HepG2 (cell line): ENCODE measurements around the gene MCTS1. TPM values are rescaled to one million over a fixed set of nuclear protein-coding genes. Genes with fewer than 3 reads are reported as not detected.

Experiments
- HNRNPK ChIP-seq: fragments of 200-400 bp; formaldehyde crosslinking; IDR thresholded peaks from 2 replicates; pipeline ENCODE4 v1.6.1; 2018; ENCODE audit warnings: low read length, low read depth, moderate library complexity, mild to moderate bottlenecking; ENCODE audit not compliant: poor library complexity, severe bottlenecking
- KLF15 ChIP-seq: sonication (generic); formaldehyde crosslinking; IDR thresholded peaks from 2 replicates; pipeline ENCODE4 v1.8.1; 2023; ENCODE audit warnings: borderline replicate concordance, mild to moderate bottlenecking, inconsistent platforms, missing genetic modification reagents, mixed read lengths
- MYNN ChIP-seq: sonication (generic); formaldehyde crosslinking; IDR thresholded peaks from 2 replicates; pipeline ENCODE4 v1.4.0; 2020; ENCODE audit warnings: mild to moderate bottlenecking, low read depth, missing genetic modification reagents
- ZNF160 ChIP-seq: sonication (generic); formaldehyde crosslinking; IDR thresholded peaks from 2 replicates; pipeline ENCODE4 v1.8.0; 2022; ENCODE audit warnings: mild to moderate bottlenecking, inconsistent platforms, missing genetic modification reagents
- ZNF260 ChIP-seq: sonication (generic); formaldehyde crosslinking; IDR thresholded peaks from 2 replicates; pipeline ENCODE4 v1.4.0; 2020; ENCODE audit warnings: missing genetic modification reagents, low read depth, mild to moderate bottlenecking, borderline replicate concordance
- ZNF274 ChIP-seq: sonication (generic); formaldehyde crosslinking; IDR thresholded peaks from 2 replicates; pipeline ENCODE4 v1.5.1; 2020; ENCODE audit warnings: mild to moderate bottlenecking, missing genetic modification reagents
- ZNF781 ChIP-seq: sonication (generic); formaldehyde crosslinking; IDR thresholded peaks from 2 replicates; pipeline ENCODE4 v1.5.1; 2020; ENCODE audit warnings: borderline replicate concordance, mild to moderate bottlenecking, missing genetic modification reagents; ENCODE audit errors: not compliant biosample characterization
- ZNF850 ChIP-seq: sonication (generic); formaldehyde crosslinking; conservative IDR thresholded peaks from 2 replicates; pipeline ENCODE4 v1.9.0; 2021; ENCODE audit warnings: mild to moderate bottlenecking, missing genetic modification reagents
- ZSCAN9 ChIP-seq: IDR thresholded peaks from 2 replicates; pipeline ENCODE4 v1.6.1; 2016; ENCODE audit warnings: borderline replicate concordance
- polyA plus RNA-seq, 8 experiments: library from polyadenylated mRNA; depleted of rRNA in 3 of 8; stranded (reverse) in 7 of 8; unstranded in 1 of 8; fragments of >200 nt; fragmentation: Illumina TruSeq in 4 of 8; extraction: Trizol in 4 of 8; gene quantifications; 2 replicates each; pipeline versions ENCODE4 v1.2.1 to v1.2.3, GENCODE V29; 2011 to 2016; ENCODE audit warnings: low read depth in 4 of 8, missing spikeins in 1 of 8, mixed read lengths in 1 of 8; ENCODE audit not compliant: insufficient read depth in 1 of 8
- total RNA-seq, 5 experiments: library from RNA; depleted of rRNA; stranded (reverse); fragments of >200 nt; fragmentation: Illumina TruSeq; extraction: Trizol; gene quantifications; 2 replicates each; pipeline ENCODE4 v1.2.3, GENCODE V29; 2016; ENCODE audit warnings: low read depth in 1 of 5
- TF ChIP-seq, protein P1 (sequence below): sonication (generic); formaldehyde crosslinking; conservative IDR thresholded peaks from 2 replicates; pipeline ENCODE4 v1.4.0; 2020; ENCODE audit warnings: missing genetic modification reagents
- TF ChIP-seq, protein P2 (sequence below): sonication (generic); formaldehyde crosslinking; IDR thresholded peaks from 2 replicates; pipeline ENCODE4 v1.5.1; 2020; ENCODE audit warnings: mild to moderate bottlenecking, missing genetic modification reagents, borderline replicate concordance
- TF ChIP-seq, protein P3 (sequence below): sonication (generic); formaldehyde crosslinking; IDR thresholded peaks from 2 replicates; pipeline ENCODE4 v1.8.0; 2022; ENCODE audit warnings: mild to moderate bottlenecking, missing genetic modification reagents, borderline replicate concordance
- TF ChIP-seq, protein P4 (sequence below): sonication (generic); formaldehyde crosslinking; IDR thresholded peaks from 2 replicates; pipeline ENCODE4 v1.4.0; 2020; ENCODE audit warnings: missing genetic modification reagents

The MCTS1 gene
- total and polyA plus RNA-seq, 2 of the 13 experiments (the other 11 are each of a cell fraction or from before 2014, with no cell fraction given): 30.1 to 59.0 TPM

DNA sequence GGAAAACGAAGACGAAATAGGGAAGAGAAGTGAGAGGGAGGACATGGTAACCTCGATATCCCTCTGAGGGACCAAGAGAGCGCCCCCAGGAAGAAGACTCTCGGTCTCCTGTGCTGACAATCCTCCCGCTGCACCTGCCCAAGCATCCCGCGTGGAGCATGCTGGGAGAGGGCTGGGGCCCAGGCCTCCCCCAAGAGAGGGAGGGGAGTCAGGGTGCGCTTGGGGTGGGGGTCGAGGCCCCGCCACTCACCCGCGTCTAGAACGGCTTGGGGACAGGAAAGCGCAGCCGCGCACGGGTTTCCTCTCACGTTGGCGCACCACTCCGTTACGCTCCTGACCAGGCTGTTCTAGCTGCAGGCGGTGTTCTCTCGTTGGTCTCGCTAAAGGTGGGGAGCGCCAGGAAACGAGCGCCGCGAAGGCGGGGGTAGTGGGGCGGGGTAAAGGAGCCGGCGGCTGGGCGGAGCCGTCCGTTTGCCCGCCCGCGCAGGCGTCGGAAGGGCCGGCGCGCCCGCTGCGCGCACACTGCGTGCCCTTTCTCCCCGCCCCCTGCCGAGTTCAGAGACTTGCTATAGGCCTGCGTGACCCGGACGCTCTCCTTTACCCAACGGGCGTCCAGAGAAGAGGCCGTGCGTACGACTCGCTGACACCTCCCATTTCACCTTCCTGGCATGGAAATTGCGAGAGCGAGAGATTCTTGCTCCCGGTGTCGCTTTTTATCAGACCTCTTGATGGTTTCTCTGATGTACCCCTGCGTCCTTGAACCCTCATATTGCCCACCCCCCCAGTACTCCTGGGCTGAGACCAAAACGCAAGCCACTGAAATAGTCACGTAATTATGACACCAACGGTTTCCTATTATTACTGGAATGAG lies 26.0 kb downstream of the MCTS1 start, which contains the start of gene C1GALT1C1 (continued):
- TF ChIP-seq, protein P1, sequence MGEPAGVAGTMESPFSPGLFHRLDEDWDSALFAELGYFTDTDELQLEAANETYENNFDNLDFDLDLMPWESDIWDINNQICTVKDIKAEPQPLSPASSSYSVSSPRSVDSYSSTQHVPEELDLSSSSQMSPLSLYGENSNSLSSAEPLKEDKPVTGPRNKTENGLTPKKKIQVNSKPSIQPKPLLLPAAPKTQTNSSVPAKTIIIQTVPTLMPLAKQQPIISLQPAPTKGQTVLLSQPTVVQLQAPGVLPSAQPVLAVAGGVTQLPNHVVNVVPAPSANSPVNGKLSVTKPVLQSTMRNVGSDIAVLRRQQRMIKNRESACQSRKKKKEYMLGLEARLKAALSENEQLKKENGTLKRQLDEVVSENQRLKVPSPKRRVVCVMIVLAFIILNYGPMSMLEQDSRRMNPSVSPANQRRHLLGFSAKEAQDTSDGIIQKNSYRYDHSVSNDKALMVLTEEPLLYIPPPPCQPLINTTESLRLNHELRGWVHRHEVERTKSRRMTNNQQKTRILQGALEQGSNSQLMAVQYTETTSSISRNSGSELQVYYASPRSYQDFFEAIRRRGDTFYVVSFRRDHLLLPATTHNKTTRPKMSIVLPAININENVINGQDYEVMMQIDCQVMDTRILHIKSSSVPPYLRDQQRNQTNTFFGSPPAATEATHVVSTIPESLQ: no peak
- TF ChIP-seq ZNF274 (CRISPR knock-in tag): no peak
- no peak for TF ChIP-seq ZNF850
- TF ChIP-seq ZNF781 (CRISPR knock-in tag): no peak
- TF ChIP-seq, protein P2, sequence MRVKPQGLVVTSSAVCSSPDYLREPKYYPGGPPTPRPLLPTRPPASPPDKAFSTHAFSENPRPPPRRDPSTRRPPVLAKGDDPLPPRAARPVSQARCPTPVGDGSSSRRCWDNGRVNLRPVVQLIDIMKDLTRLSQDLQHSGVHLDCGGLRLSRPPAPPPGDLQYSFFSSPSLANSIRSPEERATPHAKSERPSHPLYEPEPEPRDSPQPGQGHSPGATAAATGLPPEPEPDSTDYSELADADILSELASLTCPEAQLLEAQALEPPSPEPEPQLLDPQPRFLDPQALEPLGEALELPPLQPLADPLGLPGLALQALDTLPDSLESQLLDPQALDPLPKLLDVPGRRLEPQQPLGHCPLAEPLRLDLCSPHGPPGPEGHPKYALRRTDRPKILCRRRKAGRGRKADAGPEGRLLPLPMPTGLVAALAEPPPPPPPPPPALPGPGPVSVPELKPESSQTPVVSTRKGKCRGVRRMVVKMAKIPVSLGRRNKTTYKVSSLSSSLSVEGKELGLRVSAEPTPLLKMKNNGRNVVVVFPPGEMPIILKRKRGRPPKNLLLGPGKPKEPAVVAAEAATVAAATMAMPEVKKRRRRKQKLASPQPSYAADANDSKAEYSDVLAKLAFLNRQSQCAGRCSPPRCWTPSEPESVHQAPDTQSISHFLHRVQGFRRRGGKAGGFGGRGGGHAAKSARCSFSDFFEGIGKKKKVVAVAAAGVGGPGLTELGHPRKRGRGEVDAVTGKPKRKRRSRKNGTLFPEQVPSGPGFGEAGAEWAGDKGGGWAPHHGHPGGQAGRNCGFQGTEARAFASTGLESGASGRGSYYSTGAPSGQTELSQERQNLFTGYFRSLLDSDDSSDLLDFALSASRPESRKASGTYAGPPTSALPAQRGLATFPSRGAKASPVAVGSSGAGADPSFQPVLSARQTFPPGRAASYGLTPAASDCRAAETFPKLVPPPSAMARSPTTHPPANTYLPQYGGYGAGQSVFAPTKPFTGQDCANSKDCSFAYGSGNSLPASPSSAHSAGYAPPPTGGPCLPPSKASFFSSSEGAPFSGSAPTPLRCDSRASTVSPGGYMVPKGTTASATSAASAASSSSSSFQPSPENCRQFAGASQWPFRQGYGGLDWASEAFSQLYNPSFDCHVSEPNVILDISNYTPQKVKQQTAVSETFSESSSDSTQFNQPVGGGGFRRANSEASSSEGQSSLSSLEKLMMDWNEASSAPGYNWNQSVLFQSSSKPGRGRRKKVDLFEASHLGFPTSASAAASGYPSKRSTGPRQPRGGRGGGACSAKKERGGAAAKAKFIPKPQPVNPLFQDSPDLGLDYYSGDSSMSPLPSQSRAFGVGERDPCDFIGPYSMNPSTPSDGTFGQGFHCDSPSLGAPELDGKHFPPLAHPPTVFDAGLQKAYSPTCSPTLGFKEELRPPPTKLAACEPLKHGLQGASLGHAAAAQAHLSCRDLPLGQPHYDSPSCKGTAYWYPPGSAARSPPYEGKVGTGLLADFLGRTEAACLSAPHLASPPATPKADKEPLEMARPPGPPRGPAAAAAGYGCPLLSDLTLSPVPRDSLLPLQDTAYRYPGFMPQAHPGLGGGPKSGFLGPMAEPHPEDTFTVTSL (CRISPR knock-in tag): no peak
- no peak for TF ChIP-seq ZNF160 (CRISPR knock-in tag)
- TF ChIP-seq, protein P3, sequence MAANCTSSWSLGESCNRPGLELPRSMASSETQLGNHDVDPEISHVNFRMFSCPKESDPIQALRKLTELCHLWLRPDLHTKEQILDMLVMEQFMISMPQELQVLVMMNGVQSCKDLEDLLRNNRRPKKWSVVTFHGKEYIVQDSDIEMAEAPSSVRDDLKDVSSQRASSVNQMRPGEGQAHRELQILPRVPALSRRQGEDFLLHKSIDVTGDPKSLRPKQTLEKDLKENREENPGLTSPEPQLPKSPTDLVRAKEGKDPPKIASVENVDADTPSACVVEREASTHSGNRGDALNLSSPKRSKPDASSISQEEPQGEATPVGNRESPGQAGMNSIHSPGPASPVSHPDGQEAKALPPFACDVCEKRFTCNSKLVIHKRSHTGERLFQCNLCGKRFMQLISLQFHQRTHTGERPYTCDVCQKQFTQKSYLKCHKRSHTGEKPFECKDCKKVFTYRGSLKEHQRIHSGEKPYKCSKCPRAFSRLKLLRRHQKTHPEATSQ: no peak
- TF ChIP-seq, protein P4, sequence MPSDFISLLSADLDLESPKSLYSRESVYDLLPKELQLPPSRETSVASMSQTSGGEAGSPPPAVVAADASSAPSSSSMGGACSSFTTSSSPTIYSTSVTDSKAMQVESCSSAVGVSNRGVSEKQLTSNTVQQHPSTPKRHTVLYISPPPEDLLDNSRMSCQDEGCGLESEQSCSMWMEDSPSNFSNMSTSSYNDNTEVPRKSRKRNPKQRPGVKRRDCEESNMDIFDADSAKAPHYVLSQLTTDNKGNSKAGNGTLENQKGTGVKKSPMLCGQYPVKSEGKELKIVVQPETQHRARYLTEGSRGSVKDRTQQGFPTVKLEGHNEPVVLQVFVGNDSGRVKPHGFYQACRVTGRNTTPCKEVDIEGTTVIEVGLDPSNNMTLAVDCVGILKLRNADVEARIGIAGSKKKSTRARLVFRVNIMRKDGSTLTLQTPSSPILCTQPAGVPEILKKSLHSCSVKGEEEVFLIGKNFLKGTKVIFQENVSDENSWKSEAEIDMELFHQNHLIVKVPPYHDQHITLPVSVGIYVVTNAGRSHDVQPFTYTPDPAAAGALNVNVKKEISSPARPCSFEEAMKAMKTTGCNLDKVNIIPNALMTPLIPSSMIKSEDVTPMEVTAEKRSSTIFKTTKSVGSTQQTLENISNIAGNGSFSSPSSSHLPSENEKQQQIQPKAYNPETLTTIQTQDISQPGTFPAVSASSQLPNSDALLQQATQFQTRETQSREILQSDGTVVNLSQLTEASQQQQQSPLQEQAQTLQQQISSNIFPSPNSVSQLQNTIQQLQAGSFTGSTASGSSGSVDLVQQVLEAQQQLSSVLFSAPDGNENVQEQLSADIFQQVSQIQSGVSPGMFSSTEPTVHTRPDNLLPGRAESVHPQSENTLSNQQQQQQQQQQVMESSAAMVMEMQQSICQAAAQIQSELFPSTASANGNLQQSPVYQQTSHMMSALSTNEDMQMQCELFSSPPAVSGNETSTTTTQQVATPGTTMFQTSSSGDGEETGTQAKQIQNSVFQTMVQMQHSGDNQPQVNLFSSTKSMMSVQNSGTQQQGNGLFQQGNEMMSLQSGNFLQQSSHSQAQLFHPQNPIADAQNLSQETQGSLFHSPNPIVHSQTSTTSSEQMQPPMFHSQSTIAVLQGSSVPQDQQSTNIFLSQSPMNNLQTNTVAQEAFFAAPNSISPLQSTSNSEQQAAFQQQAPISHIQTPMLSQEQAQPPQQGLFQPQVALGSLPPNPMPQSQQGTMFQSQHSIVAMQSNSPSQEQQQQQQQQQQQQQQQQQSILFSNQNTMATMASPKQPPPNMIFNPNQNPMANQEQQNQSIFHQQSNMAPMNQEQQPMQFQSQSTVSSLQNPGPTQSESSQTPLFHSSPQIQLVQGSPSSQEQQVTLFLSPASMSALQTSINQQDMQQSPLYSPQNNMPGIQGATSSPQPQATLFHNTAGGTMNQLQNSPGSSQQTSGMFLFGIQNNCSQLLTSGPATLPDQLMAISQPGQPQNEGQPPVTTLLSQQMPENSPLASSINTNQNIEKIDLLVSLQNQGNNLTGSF (CRISPR knock-in tag): no peak
- TF ChIP-seq ZNF260 (CRISPR knock-in tag): no peak
- no peak for TF ChIP-seq MYNN
- no peak for TF ChIP-seq KLF15 (CRISPR knock-in tag)
- TF ChIP-seq ZSCAN9 (CRISPR knock-in tag): no peak
- peak; percentile 25 for TF ChIP-seq HNRNPK
